ENCODE results near the gene C10orf105.

The C10orf105 gene

GRCh38 chr10:71719464-71720201 is at the start of gene C10orf105:
Gene C10orf105 (minus strand): TSS chr10:71719778. CDS start chr10:71716337, 3,441 bp downstream.
- DNase-seq = no peak

GRCh38 chr10:71767420-71768035 is 48.0 kb upstream of the C10orf105 start:
- no peak for DNase-seq

GRCh38 chr10:71766717-71767419 is 47.3 kb upstream of the C10orf105 start:
- peak in 1 of 2 experiments; percentile 7 for DNase-seq

- no peak for DNase-seq
Measured at GRCh38 chr10:71765906-71766716, 46.5 kb upstream of the C10orf105 start.

- no peak for DNase-seq
Measured at GRCh38 chr10:71765176-71765904, 45.8 kb upstream of the C10orf105 start.

- DNase-seq = no peak
Measured at GRCh38 chr10:71763352-71764127, 44.0 kb upstream of the C10orf105 start.

GRCh38 chr10:71762324-71762723 is 42.7 kb upstream of the C10orf105 start:
- DNase-seq = no peak

- DNase-seq = no peak
Measured at GRCh38 chr10:71761541-71762113, 42.0 kb upstream of the C10orf105 start.

- no peak for DNase-seq
Measured at GRCh38 chr10:71761105-71761511, 41.5 kb upstream of the C10orf105 start.

GRCh38 chr10:71757399-71757922 is 37.9 kb upstream of the C10orf105 start:
- no peak for DNase-seq

GRCh38 chr10:71756311-71757191 is 37.0 kb upstream of the C10orf105 start:
- no peak for DNase-seq

GRCh38 chr10:71755179-71755879 is 35.8 kb upstream of the C10orf105 start:
- no peak for DNase-seq

- DNase-seq = no peak
Measured at GRCh38 chr10:71754562-71754961, 35.0 kb upstream of the C10orf105 start.

- DNase-seq = no peak
Measured at GRCh38 chr10:71753960-71754505, 34.5 kb upstream of the C10orf105 start.

- DNase-seq = peak in 1 of 2 experiments; percentile 58
Measured at GRCh38 chr10:71753091-71753959, 33.7 kb upstream of the C10orf105 start.

GRCh38 chr10:71752391-71753090 is 33.0 kb upstream of the C10orf105 start:
- DNase-seq = peak; percentile 18 to 76

All from NCI-H524 (cell line).